WI38 (cell line): ENCODE results near the gene FBXO21.
A peak's percentile ranks its signal among the peaks of the same experiment; 100 is the strongest.

Experiments used
- H3K4me3 ChIP-seq: 2 replicates; pipeline ENCODE4 v1.5.1; 2011; ENCODE audit warnings: low read depth, mild to moderate bottlenecking, control low read depth, low read length
- TF ChIP-seq, protein P1 (sequence below): IDR thresholded peaks from 2 replicates; pipeline ENCODE4 v1.5.1; 2012; ENCODE audit warnings: low read depth, mild to moderate bottlenecking, control low read depth, low read length

FBXO21 gene, protein sequence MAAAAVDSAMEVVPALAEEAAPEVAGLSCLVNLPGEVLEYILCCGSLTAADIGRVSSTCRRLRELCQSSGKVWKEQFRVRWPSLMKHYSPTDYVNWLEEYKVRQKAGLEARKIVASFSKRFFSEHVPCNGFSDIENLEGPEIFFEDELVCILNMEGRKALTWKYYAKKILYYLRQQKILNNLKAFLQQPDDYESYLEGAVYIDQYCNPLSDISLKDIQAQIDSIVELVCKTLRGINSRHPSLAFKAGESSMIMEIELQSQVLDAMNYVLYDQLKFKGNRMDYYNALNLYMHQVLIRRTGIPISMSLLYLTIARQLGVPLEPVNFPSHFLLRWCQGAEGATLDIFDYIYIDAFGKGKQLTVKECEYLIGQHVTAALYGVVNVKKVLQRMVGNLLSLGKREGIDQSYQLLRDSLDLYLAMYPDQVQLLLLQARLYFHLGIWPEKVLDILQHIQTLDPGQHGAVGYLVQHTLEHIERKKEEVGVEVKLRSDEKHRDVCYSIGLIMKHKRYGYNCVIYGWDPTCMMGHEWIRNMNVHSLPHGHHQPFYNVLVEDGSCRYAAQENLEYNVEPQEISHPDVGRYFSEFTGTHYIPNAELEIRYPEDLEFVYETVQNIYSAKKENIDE

DNA sequence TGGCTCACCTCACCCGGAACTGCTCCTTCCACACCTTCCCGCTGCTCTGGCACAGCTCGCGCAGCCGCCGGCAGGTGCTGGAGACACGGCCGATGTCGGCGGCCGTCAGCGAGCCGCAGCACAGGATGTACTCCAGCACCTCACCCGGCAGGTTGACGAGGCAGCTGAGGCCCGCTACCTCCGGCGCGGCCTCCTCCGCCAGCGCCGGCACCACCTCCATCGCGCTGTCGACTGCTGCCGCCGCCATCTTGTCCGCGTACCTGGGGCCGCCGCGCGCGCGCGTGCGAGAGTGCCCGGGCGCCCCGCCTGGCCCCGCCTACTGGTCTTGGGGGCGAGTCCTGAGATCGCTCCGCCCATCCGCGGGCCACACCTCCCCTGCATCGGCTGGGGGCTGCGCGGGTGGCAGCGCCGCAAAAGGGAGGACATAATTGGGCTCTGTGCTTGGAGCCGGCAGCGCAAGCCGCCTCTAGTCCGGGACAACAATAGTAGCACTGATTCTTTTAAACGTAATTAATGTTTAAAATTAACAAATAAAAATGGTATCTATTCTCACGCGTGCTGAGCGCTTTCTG lies at the start of gene FBXO21:
Gene FBXO21, minus strand, starts transcription at position 261 of the 572 bp plus-strand sequence. Its CDS starts 14 bp downstream, at position 247.
- TF ChIP-seq, protein P1, sequence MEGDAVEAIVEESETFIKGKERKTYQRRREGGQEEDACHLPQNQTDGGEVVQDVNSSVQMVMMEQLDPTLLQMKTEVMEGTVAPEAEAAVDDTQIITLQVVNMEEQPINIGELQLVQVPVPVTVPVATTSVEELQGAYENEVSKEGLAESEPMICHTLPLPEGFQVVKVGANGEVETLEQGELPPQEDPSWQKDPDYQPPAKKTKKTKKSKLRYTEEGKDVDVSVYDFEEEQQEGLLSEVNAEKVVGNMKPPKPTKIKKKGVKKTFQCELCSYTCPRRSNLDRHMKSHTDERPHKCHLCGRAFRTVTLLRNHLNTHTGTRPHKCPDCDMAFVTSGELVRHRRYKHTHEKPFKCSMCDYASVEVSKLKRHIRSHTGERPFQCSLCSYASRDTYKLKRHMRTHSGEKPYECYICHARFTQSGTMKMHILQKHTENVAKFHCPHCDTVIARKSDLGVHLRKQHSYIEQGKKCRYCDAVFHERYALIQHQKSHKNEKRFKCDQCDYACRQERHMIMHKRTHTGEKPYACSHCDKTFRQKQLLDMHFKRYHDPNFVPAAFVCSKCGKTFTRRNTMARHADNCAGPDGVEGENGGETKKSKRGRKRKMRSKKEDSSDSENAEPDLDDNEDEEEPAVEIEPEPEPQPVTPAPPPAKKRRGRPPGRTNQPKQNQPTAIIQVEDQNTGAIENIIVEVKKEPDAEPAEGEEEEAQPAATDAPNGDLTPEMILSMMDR = no peak
- H3K4me3 ChIP-seq = peak within 1 kb of the TSS; percentile 83

DNA sequence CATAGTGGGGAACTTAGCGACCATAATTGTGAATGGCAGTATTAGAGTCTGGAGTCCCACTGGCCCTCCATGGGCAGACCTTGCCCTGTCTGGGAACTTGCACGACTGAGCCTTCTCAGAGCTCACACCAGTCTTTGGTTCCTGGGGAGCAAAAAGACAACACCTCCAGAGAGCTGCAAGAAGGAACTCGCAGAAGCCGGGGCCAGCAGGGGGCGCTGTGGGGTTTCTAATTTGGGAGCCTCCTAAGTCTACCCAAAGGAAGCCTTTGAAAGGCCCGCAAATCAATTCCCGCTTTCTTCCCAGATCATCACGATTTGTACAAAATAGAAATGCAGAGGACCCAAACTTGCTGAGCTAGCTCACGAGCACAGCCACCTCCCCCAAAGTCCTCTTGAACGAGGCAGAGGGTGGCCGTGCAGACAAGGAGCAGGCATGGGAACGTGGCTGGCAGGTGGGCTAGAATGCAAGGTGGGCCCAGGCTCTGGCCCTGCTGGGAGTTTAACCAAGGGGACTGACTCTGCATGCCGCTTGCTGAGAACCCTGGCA lies 46.3 kb upstream of the FBXO21 start:
- TF ChIP-seq, protein P1 = peak; percentile 76
- H3K4me3 ChIP-seq = no peak overlapping the region

DNA sequence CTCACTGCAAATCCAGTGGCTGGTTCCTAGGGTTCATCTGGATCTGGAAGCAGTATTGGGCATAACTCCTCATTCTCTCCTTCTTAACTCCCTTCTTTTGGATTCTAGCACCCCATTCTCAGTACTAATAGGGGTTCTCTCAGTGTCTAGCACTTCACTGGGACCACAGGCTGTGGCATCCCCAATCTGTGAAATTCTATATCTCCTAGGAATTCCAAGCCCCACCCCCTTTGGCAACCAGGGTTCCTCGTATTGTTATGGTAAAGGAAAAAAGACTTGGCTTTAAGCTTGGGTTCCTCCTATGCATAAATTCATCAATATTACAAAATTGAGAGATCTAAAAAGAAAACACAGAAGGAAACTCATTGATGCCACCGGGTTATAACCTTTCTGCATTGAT lies 45.0 kb upstream of the FBXO21 start:
- TF ChIP-seq, protein P1 = no peak
- H3K4me3 ChIP-seq = no peak overlapping the region

DNA sequence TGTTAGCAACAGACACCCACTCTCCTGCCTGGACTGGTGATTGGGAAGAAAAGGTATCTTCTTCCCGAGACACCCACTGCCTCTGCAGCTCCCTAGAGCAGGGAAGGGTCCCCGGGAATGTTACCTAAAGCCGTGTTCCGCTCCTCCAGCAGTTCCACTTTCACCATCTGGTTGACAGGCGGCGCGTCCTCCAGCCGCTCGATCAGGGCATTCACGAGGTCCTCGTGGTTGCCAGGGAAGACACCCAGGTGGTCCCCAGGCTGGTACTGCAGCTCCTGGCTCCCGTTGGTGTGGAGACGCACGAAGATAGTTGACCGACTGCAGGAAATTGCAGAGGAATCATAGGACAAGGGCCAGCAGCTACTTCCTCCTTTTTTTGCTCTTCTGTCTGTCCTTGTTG lies 44.2 kb upstream of the FBXO21 start:
- TF ChIP-seq, protein P1 = no peak

DNA sequence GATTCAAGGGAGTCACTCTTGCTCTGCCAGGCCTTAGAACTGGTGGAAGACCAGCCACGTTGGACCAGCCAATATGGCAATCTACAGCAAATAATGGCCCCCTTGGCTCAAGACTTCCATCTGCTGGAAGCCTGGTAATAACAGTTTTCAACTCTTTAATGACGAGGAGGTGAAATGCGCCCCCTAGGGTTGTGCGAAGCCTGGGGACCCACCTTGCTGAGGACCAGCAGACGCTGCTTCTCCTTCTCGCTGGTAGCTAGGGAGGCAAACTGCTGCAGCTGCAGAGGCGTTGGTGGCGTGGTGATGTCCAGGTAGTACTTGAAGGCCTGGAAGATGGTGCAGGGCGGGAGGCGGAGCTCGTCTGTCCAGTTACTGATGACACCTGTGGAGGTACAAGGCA lies 41.5 kb upstream of the FBXO21 start:
- no peak overlapping the region for H3K4me3 ChIP-seq
- TF ChIP-seq, protein P1 = no peak

More for the DNA sequence above, 44.2 kb upstream of the FBXO21 start:
- H3K4me3 ChIP-seq = no peak overlapping the region

DNA sequence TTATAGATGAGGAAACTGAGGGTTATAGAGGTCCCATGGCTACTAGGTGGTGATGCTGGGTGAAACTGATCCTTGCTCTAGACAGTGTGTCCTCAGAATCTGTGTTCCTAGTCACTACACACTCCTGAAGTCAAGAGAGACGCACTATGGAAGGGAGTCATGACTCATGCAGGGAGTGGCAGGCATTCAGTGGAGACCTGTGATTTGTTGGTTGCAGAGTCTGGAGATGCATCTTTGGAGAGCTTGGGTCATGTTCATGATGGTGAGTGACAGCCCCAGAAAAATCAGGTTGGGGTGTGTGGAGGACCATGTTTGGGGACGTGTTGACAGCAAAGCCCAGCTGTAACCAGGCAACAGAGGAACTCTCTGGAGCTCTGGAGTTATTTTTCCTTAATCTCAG lies 38.0 kb upstream of the FBXO21 start:
- TF ChIP-seq, protein P1 = no peak
- H3K4me3 ChIP-seq = no peak overlapping the region
